Measurements from ENCODE around the gene BBS12. TPM values are rescaled to one million over a fixed set of nuclear protein-coding genes. Genes with fewer than 3 reads are reported as not detected.
A peak's percentile ranks its signal among the peaks of the same experiment; 100 is the strongest.

BBS12 gene
- total and polyA plus RNA-seq, 9 of the 15 experiments (the other 6 are each of a cell fraction or from before 2014, with no cell fraction given) = 2.7 to 6.5 (median 3.3) TPM

DNA sequence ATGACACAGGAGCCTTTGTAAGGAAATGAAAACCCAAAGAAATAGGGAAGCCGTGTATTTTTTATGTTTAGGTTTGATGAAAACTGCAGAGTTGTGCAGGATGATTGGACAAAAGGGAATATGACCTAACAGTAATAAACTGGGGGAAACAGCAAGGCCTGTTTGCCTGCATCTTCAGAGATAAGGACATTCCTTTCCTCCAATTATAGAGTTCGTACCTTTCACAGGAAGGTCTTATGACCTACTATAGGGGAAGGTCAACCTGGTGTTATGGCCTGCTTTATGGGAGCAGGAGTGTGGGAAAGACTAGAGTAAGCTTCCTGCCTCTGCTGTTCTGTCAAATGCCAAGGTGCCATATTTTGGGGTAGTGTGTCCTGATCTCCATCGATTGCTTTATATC lies 42.5 kb downstream of the BBS12 start (continued):
- TF ChIP-seq RBM25 (IDR thresholded peaks at IDR 0.05; ENCODE audit: low read depth, low read length, severe bottlenecking) = no peak
- peak; percentile 81 for TF ChIP-seq TCF3 (CRISPR knock-in tag; IDR thresholded peaks at IDR 0.05)
- TF ChIP-seq, protein P1, sequence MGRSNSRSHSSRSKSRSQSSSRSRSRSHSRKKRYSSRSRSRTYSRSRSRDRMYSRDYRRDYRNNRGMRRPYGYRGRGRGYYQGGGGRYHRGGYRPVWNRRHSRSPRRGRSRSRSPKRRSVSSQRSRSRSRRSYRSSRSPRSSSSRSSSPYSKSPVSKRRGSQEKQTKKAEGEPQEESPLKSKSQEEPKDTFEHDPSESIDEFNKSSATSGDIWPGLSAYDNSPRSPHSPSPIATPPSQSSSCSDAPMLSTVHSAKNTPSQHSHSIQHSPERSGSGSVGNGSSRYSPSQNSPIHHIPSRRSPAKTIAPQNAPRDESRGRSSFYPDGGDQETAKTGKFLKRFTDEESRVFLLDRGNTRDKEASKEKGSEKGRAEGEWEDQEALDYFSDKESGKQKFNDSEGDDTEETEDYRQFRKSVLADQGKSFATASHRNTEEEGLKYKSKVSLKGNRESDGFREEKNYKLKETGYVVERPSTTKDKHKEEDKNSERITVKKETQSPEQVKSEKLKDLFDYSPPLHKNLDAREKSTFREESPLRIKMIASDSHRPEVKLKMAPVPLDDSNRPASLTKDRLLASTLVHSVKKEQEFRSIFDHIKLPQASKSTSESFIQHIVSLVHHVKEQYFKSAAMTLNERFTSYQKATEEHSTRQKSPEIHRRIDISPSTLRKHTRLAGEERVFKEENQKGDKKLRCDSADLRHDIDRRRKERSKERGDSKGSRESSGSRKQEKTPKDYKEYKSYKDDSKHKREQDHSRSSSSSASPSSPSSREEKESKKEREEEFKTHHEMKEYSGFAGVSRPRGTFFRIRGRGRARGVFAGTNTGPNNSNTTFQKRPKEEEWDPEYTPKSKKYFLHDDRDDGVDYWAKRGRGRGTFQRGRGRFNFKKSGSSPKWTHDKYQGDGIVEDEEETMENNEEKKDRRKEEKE (IDR thresholded peaks at IDR 0.05; ENCODE audit: borderline replicate concordance in 1 of 2, control insufficient read depth in 1 of 2, low read depth in 2 of 2, low read length in 1 of 2) = no peak
- TF ChIP-seq, protein P2, sequence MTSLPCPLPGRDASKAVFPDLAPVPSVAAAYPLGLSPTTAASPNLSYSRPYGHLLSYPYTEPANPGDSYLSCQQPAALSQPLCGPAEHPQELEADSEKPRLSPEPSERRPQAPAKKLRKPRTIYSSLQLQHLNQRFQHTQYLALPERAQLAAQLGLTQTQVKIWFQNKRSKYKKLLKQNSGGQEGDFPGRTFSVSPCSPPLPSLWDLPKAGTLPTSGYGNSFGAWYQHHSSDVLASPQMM (CRISPR knock-in tag; IDR thresholded peaks at IDR 0.05) = no peak
- TF ChIP-seq SLC30A9 (CRISPR knock-in tag; IDR thresholded peaks at IDR 0.05) = no peak
- TF ChIP-seq MTA1 (IDR thresholded peaks at IDR 0.05; ENCODE audit: borderline replicate concordance) = 0 out of 2 replicates have a peak, but pooled peaks have one; percentile 20
- peak; percentile 78 for TF ChIP-seq EP300 (IDR thresholded peaks at IDR 0.05; ENCODE audit: low read length)
- no peak for TF ChIP-seq SPI1 (IDR thresholded peaks at IDR 0.05; ENCODE audit: borderline replicate concordance, low read depth, low read length)
- TF ChIP-seq SAFB2 (IDR thresholded peaks at IDR 0.05; ENCODE audit: borderline replicate concordance, low read depth, low read length, severe bottlenecking) = no peak
- no peak for TF ChIP-seq STAT5B (CRISPR knock-in tag; IDR thresholded peaks at IDR 0.05)
- no peak for TF ChIP-seq NUFIP1 (IDR thresholded peaks at IDR 0.05; ENCODE audit: partially characterized antibody)
- 0 out of 4 replicates have a peak, but pooled peaks of 1 of the 2 experiments have one; percentile 17 for TF ChIP-seq TRIM24 (IDR thresholded peaks at IDR 0.05)

Measured in K562 (cell line).